Measurements from ENCODE around the gene KRTAP12-1.
"Not testable (repeated sequence)": the region's sequence is repeated elsewhere in the genome, so short reads cannot be mapped to it uniquely, and the experiment has no call there.

The KRTAP12-1 gene

DNA sequence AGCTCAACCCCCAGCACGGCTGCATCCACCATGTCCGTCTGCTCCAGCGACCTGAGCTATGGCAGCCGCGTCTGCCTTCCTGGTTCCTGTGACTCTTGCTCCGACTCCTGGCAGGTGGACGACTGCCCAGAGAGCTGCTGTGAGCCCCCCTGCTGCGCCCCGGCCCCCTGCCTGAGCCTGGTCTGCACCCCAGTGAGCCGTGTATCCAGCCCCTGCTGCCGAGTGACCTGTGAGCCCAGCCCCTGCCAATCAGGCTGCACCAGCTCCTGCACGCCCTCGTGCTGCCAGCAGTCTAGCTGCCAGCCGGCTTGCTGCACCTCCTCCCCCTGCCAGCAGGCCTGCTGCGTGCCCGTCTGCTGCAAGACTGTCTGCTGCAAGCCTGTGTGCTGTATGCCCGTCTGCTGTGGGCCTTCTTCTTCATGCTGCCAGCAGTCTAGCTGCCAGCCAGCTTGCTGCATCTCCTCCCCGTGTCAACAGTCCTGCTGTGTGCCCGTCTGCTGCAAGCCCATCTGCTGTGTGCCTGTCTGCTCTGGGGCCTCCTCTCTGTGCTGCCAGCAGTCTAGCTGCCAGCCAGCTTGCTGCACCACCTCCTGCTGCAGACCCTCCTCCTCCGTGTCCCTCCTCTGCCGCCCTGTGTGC is 15.3 kb upstream of the KRTAP12-1 start, which contains the start of gene KRTAP10-12:
Gene KRTAP10-12 (plus strand): TSS at position 1 of the 639 bp plus-strand sequence. CDS start 30 bp downstream, at position 31.
- DNase-seq, result not testable (repeated sequence)

DNA sequence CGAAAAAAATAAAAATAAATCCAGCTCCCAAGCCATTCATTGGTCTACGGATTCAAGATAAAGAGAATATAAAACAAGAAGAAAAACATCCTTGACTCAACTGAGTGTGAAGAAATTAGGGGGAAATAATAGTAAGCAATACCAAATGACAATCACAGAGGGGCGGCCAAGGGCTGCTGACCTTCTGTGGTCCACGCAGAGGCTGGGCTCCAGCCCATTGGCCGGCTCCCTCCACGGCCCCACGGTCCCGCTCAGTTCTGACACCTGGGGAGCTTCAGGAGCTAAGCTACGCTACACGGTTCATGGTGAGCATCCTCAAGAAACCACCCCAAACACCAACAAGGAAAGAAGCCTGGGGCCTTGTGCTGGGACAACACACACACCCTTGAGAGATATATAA is 14.6 kb upstream of the KRTAP12-1 start:
- no peak for DNase-seq

DNA sequence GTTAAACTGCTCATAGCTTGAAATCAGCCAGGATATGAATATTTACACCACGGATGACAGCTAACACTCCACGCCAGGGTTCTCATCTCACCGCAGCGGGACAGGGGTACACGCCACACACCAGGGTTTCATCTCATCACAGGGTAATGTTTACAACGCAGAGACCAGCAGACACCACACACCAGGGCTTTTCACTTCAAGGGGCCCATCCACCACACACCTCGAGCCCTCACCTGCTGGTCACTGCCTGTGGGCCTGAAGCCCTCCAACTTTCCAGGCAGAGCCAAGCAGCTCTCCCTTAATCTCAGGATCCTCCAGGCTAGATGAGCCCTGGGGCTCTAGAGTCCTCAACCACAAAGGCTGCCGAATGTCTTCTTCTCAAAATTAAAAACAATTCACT is 13.7 kb upstream of the KRTAP12-1 start:
- DNase-seq, result no peak

DNA sequence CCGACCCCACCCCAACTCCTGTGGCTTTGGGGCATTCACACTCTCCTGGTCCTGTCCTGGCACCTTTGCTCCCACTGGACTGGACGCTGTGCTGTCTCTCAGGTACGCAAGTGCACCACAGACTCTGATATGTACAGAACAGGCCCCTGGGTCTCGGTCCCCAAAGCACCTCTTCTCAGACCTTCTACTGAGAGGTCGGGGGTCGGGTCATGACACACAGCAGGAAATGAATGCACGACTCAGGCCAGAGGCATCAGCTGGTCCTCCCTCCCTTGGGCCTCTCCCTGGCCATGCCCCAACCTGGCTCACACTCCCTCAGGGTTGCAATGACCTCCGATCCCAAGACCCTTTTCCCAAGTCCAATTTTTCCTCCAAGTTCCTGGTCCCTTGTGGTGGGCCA is 13.2 kb upstream of the KRTAP12-1 start:
- DNase-seq, result no peak

DNA sequence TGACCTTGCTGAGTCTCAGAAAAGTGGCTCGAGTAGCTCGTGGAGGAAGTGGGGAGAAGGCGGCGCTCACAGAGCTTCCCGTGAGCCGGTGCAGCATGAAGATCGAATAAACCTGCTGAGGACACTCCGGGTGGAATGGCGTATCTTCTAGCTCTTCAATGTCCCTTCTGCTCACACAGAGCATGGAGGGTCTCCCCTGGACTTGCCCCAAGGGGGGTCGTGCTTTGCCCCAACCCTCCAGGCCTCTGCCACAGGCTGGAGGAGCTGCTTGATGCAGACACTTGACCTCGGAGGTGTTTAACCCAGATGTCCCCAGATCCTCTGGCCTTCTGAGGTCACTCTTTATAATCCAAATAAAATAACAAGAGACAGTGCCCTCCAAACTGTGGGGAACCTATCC is 12.8 kb upstream of the KRTAP12-1 start:
- no peak for DNase-seq

DNA sequence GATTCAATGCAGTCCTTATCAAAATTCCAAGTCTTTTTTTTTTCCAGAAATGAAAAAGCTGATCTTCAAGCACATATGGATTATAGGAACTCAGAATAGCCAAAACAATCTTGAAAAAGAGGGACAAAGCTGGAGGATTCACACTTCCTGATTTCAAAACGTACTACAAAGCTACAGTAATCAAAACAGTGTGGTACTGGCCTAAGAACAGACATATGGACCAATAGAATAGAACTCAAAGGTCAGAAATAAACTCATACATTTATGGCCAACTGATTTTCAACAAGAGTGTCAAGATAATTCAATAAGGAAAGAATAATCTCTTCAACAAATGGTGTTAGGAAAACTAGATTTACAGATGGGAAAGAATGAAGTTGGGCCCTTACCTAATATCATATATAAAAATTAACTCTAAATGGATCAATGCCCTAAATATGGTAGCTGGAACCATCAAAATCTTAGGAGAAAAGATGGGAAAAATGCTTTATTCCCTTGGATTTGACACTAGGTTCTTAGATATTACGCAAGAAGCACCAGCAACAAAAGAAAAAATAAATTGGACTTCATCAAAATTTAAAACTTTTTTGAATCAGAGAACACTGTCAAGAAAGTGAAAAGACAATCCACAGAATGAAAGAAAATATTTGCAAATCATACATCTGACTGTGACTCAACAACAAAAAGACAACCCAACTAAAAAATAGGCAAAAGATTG is 11.0 kb upstream of the KRTAP12-1 start:
- no peak for DNase-seq

DNA sequence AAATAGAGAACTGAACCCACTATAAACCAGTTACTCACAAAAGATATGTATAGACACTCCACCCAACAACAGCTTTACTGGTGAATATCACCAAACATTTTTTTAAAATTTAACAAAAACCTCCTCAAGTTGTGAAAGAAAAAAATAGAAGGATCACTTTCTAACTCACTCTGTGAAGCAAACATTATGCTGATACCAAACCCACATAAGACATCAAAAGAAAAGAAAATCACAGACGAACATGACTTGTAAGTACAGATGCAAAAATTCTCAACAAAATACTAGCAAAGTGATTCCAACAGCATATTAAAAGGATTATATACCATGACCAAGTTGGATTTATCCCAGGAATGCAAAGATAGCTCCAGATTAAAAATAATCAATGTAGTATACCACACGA is 9.7 kb upstream of the KRTAP12-1 start:
- no peak for DNase-seq

DNA sequence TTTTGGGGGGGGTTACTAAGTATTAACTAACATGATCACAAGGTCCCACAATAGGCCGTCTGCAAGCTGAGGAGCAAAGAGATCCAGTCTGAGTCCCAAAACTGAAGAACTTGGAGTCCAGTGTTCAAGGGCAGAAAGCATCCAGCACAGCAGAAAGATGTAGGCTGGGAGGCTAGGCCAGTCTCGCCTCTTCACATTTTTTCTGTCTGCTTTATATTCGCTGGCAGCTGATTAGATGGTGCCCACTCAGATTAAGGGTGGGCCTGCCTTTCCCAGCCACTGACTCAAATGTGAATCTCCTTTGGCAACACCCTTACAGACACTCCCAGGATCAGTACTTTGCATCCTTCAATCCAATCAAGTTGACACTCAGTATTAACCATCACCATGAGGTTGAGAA is 7.8 kb upstream of the KRTAP12-1 start:
- DNase-seq, result not testable (repeated sequence)

DNA sequence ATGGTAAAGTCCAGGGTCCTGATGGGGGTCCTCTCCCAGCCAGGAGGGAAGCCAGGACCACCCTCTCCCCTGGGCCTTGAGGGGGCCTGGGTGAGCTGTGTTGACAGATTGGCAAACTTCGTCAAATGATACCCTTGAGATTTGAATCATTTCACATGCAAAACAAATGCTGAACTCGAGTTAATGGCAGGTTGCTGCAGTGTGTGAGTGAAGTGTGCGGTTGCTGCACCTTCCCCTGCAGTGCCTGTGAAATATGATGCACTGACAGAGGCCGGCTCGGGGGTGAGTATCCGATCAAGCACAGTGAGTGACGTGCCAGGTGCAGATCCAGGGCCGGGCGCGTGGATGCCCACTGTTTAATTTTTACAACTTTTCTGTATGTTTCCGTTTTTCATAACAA is 5.7 kb upstream of the KRTAP12-1 start:
- DNase-seq, result no peak

DNA sequence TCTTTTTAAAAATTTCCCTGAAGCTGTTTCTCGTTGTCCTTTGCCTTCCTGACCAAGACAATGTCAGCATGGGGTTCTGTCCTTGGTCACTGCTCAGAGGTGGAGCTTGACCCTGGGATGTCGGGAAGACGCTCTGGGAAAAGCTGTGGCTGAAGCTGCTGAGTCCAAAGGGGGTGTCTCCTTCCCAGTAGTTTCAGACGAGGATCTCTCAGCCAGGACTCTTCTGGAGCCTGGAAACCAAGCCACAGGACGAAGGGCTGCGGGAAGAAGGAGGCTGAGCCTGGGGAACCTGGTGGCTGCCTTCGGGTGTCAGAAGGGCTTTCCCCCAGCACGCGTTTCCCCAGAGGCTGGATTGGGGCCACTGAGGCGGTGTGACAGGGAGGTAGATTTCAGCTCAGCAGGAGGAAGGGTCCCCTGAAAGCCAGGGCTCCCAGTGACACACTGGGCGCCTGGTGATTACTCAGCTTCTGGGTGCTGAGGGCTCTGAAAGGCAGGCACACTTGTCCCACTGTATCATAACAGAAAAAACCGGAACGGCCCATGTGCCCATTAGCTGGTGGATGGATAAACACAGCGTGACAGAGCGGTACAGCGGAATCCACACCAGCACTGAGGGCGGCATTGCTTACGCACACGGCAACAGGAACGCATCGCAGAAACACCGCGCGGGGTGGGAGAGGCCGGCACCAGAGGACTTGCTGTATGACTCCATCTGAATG is 5.0 kb upstream of the KRTAP12-1 start:
- no peak for DNase-seq

DNA sequence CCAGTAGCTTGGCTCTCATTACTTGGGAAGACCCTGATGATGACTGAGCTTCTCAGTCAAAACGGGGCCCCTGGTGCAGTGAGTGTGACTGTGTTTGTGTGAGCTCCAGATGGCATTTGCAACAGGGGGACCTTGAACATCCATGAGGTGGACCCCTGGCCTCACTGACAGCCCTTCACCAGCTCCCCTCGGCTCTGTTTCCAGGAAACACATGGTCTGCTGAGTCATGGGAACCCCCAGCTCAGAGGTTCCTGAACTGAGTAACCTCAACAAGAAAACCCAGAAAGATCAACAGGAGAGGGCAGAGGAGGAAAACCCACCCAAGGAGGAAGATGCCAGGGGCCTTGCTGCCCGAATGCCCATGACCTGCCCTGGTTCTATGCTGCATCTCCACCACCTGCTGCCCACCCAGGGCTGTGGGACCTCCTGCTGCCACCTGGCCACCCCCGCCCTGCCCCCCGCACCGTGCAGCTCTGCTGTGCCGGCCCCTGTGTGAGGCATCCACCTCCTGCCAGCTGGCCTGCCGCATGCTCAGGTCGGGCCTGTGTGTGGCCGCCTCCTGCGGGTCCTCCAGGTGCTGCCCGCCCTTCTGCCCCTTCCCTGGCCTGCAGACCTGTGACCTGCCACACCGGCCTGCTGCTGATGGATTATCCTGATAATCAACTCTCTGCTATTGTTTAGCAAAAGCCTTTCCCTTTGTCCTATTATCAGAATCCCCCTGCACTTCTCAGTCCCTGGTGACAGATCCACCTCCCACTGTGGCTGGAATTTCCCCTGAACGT is 4.2 kb upstream of the KRTAP12-1 start:
- no peak for DNase-seq

DNA sequence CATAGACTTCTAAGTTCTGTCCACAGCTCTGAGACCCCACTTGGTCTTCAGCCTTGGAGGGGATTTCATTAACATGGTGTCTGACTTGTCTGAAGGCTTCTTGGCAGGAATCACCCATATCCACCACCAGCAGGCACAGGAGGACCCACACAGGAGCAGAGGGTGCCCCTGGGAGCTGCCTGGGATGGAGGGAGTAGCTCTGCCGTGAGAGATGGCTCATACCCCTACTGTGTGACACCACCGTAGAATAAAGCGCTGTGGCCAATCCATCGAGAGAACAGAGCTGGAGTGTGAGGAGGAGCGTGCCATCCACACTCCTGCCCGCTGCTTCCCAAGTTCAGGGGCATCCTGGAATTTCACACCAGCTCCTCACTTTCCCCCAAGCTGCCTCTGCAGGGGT is 3.1 kb upstream of the KRTAP12-1 start:
- not testable (repeated sequence) for DNase-seq

DNA sequence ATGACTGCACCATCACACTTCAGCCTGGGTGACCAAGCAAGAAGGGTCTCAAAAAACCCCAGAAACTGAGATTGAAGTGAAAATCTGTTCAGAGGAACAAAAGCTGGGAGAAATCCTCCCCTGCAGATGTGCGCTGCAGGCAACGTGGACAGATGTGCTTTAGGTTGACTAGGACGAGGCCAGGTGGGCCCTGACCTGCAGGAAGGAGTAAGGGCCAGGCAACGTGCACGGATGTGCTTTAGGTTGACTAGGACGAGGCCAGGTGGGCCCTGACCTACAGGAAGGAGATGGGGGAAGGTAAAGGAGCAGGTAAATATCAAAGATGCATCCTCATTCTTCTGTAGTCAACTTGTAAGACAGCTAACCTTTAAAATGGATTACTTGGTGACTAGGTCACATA is 2.5 kb upstream of the KRTAP12-1 start:
- DNase-seq, result no peak

DNA sequence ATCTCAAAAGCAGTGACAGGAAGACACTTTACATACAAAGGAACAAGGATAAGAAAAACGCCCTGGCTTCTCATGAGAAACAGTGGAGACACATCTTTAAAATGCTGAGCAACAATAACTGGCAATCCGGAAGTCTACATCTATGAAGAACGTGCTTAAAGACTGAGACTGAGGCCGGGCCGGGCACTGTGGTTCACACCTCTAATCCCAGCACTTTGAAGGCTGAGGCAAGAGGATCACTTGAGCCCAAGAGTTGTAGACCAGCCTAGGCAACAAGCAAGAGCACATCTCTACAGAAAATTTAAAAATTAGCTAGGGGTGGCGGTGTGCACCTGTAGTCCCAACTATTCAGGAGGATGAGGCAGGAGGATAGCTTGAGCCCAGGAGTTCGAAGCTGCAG is 2.1 kb upstream of the KRTAP12-1 start:
- no peak for DNase-seq

DNA sequence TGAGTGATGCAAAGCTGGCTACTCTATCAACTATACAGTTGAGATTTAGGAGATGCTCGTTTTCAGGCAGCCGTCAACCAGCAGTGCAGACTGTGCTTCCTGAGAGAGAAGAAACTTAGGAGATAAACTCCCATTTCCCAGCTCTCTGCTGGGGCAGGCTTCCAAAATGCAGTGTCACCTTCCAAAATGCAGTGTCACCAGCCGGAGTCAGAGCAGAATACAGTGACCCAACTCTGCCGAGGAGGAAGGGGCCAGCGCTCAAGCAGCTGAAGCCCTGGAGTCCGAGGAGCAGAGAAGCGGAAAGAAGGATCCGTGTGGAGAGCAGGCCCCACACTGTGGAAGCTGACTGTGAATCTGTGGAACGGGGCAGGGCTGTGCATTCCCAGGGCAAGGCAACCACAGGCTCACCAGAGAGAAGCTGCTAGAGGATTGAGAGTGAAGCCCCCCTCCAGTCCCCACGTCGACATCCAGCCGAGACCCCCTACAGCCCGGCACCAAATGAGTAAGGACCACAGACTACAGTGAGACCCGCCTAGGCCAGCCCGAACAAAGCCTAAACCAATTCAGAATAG is 703 bp upstream of the KRTAP12-1 start:
- DNase-seq, result no peak

DNA sequence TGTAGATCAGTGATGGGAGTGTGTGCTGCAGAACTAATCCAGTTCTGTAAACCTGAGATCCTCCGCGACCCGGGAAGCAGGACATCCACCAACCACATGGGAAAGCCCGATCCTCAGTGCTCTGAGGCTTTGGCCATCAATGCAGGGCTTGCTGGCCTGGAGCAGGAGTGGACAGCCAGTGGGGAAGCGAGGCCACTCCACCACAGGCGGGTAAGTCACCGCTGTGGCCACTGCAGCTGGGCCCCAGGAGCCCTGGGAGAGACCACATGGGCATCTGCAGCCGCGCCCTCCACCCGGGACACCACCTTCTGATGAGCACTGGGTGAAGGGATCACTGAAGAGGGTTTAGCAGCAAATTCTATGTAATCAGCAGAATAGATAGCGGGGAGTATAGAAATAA is 811 bp downstream of the KRTAP12-1 start:
- no peak for DNase-seq

DNA sequence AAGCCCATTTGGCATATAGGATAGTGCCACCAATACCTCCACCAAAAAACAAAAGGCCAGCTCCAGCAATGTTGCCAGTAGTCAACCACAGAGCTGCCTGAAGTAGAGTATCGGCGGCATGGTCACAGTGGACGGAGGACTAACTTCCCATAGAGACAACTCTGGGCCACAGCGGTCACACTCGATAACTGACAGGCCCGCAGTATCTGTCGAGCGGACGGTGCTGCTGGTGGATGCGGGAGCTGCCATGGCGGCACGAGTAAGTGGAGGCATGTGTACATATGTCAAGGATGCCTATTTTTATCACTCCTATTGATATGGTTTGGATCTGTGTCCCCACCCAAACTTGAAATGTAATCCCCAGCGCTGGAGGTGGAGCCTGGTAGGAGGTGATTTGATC is 4.1 kb downstream of the KRTAP12-1 start:
- DNase-seq, result no peak

DNA sequence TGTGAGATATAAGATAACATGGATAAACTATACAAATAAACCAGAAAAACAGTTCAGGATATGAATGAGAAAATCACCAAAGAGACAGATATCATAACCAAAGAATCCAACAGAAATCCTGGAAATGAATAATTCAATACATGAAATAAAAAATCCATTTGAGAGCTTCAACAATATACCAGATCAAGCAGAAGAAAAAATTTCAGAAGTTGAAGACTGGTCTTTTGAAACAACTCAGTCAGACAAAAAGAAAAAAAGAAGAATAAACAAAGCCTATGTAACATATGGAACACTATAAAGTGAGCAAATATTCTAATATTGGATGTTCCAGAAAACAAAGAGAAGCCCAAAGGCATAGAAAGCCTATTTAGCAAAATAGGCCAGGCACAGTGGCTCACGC is 10.1 kb downstream of the KRTAP12-1 start:
- no peak for DNase-seq

DNA sequence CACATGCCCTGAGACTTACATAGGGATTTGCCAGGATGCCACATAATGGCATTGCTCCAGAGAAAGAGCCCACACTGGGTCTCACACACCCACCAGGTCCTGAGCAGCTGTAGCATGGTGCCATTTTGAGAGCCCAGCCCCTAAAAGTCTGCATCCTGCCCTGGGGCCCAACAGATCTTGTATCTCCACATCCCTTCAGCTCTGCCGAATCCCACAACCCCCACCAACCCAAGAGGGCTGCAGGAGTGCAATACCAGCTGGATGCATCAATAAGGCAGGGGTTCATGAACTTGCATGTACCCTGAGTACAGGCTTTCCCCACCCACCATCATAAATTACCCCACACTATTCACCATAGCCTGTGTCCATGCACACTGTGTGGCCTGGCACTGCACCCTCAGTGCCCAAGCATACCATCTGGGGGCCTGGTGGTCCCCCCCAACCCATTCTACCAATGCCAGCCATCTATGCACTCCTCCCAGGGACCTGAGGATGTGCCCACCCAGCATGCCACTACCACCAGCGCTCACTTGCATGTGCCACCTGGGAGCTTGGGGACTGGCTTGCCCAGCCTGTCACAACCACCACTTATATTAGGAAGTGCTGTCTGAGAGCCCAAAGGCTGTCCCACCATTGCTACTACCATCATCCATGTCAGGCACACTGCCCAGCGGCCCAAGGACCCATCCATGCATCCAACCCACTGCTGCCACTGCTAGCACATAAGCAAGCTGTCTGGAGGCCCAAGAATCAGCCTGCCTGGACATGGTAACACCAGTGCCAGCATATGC is 11.1 kb downstream of the KRTAP12-1 start:
- no peak for DNase-seq

DNA sequence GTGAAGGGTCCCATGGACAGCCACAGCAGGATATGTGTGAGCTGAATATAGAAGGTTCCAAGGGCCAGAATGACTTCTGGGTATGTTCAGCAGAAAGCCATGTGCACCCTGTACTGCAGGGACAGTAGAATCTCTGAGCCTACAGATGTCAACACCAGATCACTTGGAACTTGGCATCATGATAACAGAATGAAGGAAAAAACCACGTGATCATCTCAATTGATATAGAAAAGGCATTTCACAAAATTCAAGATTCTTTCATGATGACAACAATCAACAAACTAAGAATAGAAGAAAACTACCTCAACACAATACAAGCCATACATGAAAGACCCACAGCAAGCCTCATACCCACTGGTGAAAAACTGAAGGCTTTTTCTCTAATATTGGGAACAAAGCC is 14.4 kb downstream of the KRTAP12-1 start:
- DNase-seq, result no peak

DNA sequence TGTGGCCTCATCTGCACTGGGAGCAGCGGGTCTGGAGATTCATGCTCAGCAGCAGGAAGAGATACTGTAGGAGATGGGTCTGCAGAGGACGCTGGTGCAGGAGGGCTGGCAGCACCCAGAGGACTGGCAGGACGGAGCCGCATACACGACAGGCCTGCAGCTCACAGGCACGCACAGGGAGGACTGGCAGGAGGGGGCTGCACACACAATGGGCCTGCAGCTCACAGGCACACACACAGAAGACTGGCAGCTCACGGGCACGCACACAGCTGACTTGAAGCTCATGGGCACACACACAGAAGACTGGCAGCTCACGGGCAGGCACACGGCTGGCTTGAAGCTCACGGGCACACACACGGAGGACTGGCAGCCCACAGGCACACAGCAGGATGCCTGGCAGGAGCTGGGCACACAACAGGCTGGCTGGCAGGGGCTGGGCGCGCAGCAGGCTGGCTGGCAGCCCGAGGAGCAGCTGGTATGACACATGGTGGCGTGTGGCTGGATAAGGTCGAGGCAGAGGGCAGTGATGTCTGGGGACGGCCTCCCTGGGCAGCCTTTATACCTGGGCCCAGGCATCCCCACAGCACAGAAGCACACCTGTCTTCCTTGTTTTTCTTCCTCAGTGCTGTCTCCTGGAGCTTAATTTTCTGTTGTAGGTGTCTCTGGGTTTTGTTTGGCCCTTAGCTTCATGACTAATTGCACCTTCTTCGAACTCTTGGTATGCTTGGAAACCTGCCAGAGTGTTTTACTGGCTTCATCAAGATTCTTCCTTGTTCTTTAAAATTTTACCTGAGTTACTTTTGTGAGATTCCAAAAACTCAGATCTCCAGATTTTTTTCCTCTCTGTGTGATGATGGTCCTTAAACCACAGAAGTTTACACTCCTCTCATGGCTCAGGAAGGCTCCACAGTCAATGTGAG is 15.3 kb downstream of the KRTAP12-1 start, which contains the start of gene KRTAP12-2:
Gene KRTAP12-2 (minus strand): TSS at position 527 of the 920 bp plus-strand sequence. CDS start 41 bp downstream, at position 486.
- no peak for DNase-seq
